ENCODE measurements around the gene IGFBPL1. TPM values are rescaled to one million over a fixed set of nuclear protein-coding genes. Genes with fewer than 3 reads are reported as not detected.

Gene IGFBPL1
- total and polyA plus RNA-seq, 10 of the 15 experiments (the other 5 are each of a cell fraction or from before 2014, with no cell fraction given): 0.25 TPM; not detected in 9

- SMC1A ChIA-PET (ENCODE audit: uncharacterized antibody, unreplicated experiment): interaction anchor here (1.1 to 4.1 kb wide), 5 partner anchors 10 to 51 kb away, joined by 3 to 16 read pairs (median 4); no protein-coding TSS in a partner anchor
- H4K20me1 ChIP-seq (ENCODE audit: control insufficient read depth, insufficient read depth): no peaks in the 10 kb centered on the region
- no peak overlapping the region for H3K4me3 ChIP-seq
- 0% methylated on average over 3 of the region's 3 CpGs for WGBS (ENCODE audit: insufficient coverage, insufficient replicate concordance, low lambda C conversion rate, missing lambda C conversion rate)
- H3K27ac ChIP-seq (ENCODE audit: control insufficient read depth, insufficient read depth): no peak overlapping the region
- in situ Hi-C loops (cut with MboI): no loop called here
- ATAC-seq (no peak), FAIRE-seq (no peak), DNase-seq (ENCODE audit: low read depth, low spot score) (no peak)
- BruUV-seq (replicated peaks): no TSS peak
- intact Hi-C loops (cut with micrococcal nuclease; ENCODE audit: unreplicated experiment): loop anchor here (5.0 kb wide), 1 partner anchor 238 kb away; no protein-coding TSS in a partner anchor
- RAD21 ChIA-PET (ENCODE audit: unreplicated experiment): interaction anchor here (1.0 to 2.5 kb wide), 2 partner anchors 41 to 62 kb away, joined by 3 to 8 read pairs; no protein-coding TSS in a partner anchor
- no peaks in the 10 kb centered on the region for H3K36me3 ChIP-seq (ENCODE audit: control insufficient read depth in 2 of 2, insufficient read depth in 2 of 2, low read length in 1 of 2)
- H3K9ac ChIP-seq (ENCODE audit: control insufficient read depth, insufficient read depth, low read length): no peak overlapping the region
- CTCF ChIA-PET: interaction anchor here (0.6 to 7.2 kb wide), 11 partner anchors 10 to 1272 kb away, joined by 3 to 66 read pairs (median 3); no protein-coding TSS in a partner anchor
- no peak overlapping the region for H3K4me2 ChIP-seq (ENCODE audit: control insufficient read depth, insufficient read depth)
- no peak overlapping the region for H2AFZ ChIP-seq (ENCODE audit: control insufficient read depth, low read depth, low read length)
- TF ChIP-seq NR2F1 (conservative IDR thresholded peaks at IDR 0.05) (no peak), BHLHE40 (IDR thresholded peaks at IDR 0.05; ENCODE audit: borderline replicate concordance in 1 of 2, low read depth in 2 of 2, low read length in 1 of 2) (peak in 1 of 2 experiments; percentile 25; a peak in 1 of 4 replicates)
- no peaks in the 10 kb centered on the region for H3K9me3 ChIP-seq (replicated peaks; ENCODE audit: control insufficient read depth, insufficient read depth, low read length)
- POLR2A ChIA-PET: no interaction called here
- no peaks in the 10 kb centered on the region for H3K79me2 ChIP-seq (ENCODE audit: control insufficient read depth, insufficient read depth, low read length)
- no peaks in the 10 kb centered on the region; a peak in 1 of 4 replicates for H3K27me3 ChIP-seq (replicated peaks in 1 of 2; ENCODE audit: control insufficient read depth in 2 of 2, insufficient read depth in 2 of 2, low read length in 1 of 2)
- no peaks in the 10 kb centered on the region for H3K4me1 ChIP-seq (ENCODE audit: control insufficient read depth, insufficient read depth, low read length)
These were observed 10.1 kb upstream of the IGFBPL1 start for GRCh38 chr9:38434365-38434764.

- H4K20me1 ChIP-seq (ENCODE audit: control insufficient read depth, insufficient read depth): no peaks in the 10 kb centered on the region
- no peak overlapping the region for H3K4me2 ChIP-seq (ENCODE audit: control insufficient read depth, insufficient read depth)
- H3K27ac ChIP-seq (ENCODE audit: control insufficient read depth, insufficient read depth): no peak overlapping the region
- H3K4me1 ChIP-seq (ENCODE audit: control insufficient read depth, insufficient read depth, low read length): no peaks in the 10 kb centered on the region
- no peak for FAIRE-seq
- no peaks in the 10 kb centered on the region for H3K36me3 ChIP-seq (ENCODE audit: control insufficient read depth in 2 of 2, insufficient read depth in 2 of 2, low read length in 1 of 2)
- no peak overlapping the region for H2AFZ ChIP-seq (ENCODE audit: control insufficient read depth, low read depth, low read length)
- ATAC-seq: peak; percentile 72
- SMC1A ChIA-PET (ENCODE audit: uncharacterized antibody, unreplicated experiment): interaction anchor here (0.8 to 4.1 kb wide), 13 partner anchors 9 to 519 kb away, joined by 3 to 16 read pairs (median 4); no protein-coding TSS in a partner anchor
- DNase-seq (ENCODE audit: low read depth, low spot score): no peak
- RAD21 ChIA-PET (ENCODE audit: unreplicated experiment): interaction anchor here (1.0 to 2.5 kb wide), 2 partner anchors 40 to 60 kb away, joined by 3 to 8 read pairs; no protein-coding TSS in a partner anchor
- POLR2A ChIA-PET: no interaction called here
- BruUV-seq (replicated peaks): no TSS peak
- H3K9ac ChIP-seq (ENCODE audit: control insufficient read depth, insufficient read depth, low read length): no peak overlapping the region
- H3K9me3 ChIP-seq (replicated peaks; ENCODE audit: control insufficient read depth, insufficient read depth, low read length): no peaks in the 10 kb centered on the region
- CTCF ChIA-PET: interaction anchor here (0.6 to 7.2 kb wide), 17 partner anchors 8 to 521 kb away, joined by 3 to 66 read pairs (median 4); partner anchors contain the start of gene ALDH1B1
- in situ Hi-C loops (cut with MboI) (no loop called here), intact Hi-C loops (cut with micrococcal nuclease; ENCODE audit: unreplicated experiment) (loop anchor here (1.0 to 5.0 kb wide), 2 partner anchors 62 to 239 kb away; no protein-coding TSS in a partner anchor)
- H3K27me3 ChIP-seq (replicated peaks in 1 of 2; ENCODE audit: control insufficient read depth in 2 of 2, insufficient read depth in 2 of 2, low read length in 1 of 2): no peaks in the 10 kb centered on the region; a peak in 1 of 4 replicates
- no peaks in the 10 kb centered on the region for H3K79me2 ChIP-seq (ENCODE audit: control insufficient read depth, insufficient read depth, low read length)
- no peak overlapping the region for H3K4me3 ChIP-seq
- WGBS (ENCODE audit: insufficient coverage, insufficient replicate concordance, low lambda C conversion rate, missing lambda C conversion rate): 26% methylated on average over 3 of the region's 3 CpGs
- TF ChIP-seq SPI1 (IDR thresholded peaks at IDR 0.05; ENCODE audit: borderline replicate concordance, insufficient read depth, low read depth, low read length): no peak
- TF ChIP-seq BMI1 (IDR thresholded peaks at IDR 0.05; ENCODE audit: borderline replicate concordance): no peak
- TF ChIP-seq IRF4 (IDR thresholded peaks at IDR 0.05; ENCODE audit: low read depth, low read length): no peak
- no peak for TF ChIP-seq HDAC6 (IDR thresholded peaks at IDR 0.05; ENCODE audit: unreplicated experiment)
- TF ChIP-seq RAD21 (IDR thresholded peaks at IDR 0.05; ENCODE audit: insufficient read depth, low read depth, low read length): peak; percentile 50
- TF ChIP-seq REST (IDR thresholded peaks at IDR 0.05; ENCODE audit: low read depth, low read length): no peak
- no peak for TF ChIP-seq IKZF2 (IDR thresholded peaks at IDR 0.05)
- no peak for TF ChIP-seq ZNF24 (IDR thresholded peaks at IDR 0.05)
- no peak for TF ChIP-seq ETV6 (conservative IDR thresholded peaks at IDR 0.05 in 1 of 2, IDR thresholded peaks at IDR 0.05 in 1 of 2; ENCODE audit: borderline replicate concordance in 1 of 2, low read depth in 1 of 2)
- no peak for TF ChIP-seq BHLHE40 (IDR thresholded peaks at IDR 0.05; ENCODE audit: borderline replicate concordance in 1 of 2, low read depth in 2 of 2, low read length in 1 of 2)
These were observed 8.8 kb upstream of the IGFBPL1 start for GRCh38 chr9:38432922-38433510.
